Aorta (tissue), 5 donors: ENCODE measurements around the gene FAM180A. TPM values are rescaled to one million over a fixed set of nuclear protein-coding genes. Genes with fewer than 3 reads are reported as not detected.
"Not testable (repeated sequence)": the region's sequence is repeated elsewhere in the genome, so short reads cannot be mapped to it uniquely, and the experiment has no call there.

ENCODE experiments used
- ATAC-seq: fragments of 200-7000 bp; cut with Tn5 transposase; one replicate; pipeline ENCODE4 v1.9.1; 2022; ENCODE audit warnings: moderate library complexity; ENCODE audit not compliant: low FRiP score
- DNase-seq, 2 donors: peaks; one replicate each; pipeline ENCODE4 v3.0.0-alpha.2; 2020
- H3K27ac ChIP-seq, 2 donors: one replicate each; pipeline ENCODE4 v1.5.1; 2013; ENCODE audit warnings: low read length in 2 of 2, mild to moderate bottlenecking in 2 of 2, moderate library complexity in 2 of 2, control low read depth in 1 of 2, inconsistent platforms in 1 of 2, low read depth in 1 of 2
- H3K27me3 ChIP-seq, 2 donors: one replicate each; pipeline ENCODE4 v1.6.1; 2013; ENCODE audit warnings: control low read depth in 1 of 2, low read length in 1 of 2, mild to moderate bottlenecking in 1 of 2, moderate library complexity in 1 of 2; ENCODE audit not compliant: insufficient read depth in 2 of 2, control insufficient read depth in 1 of 2
- H3K36me3 ChIP-seq, 2 donors: one replicate each; pipeline ENCODE4 v1.6.1; 2013; ENCODE audit warnings: control low read depth in 1 of 2, low read length in 1 of 2, mild to moderate bottlenecking in 1 of 2; ENCODE audit not compliant: insufficient read depth in 2 of 2, control insufficient read depth in 1 of 2
- H3K4me1 ChIP-seq, 2 donors: one replicate each; pipeline ENCODE4 v1.6.1; 2013; ENCODE audit warnings: low read length in 2 of 2, control low read depth in 1 of 2, mild to moderate bottlenecking in 1 of 2, moderate library complexity in 1 of 2; ENCODE audit not compliant: insufficient read depth in 2 of 2, control insufficient read depth in 1 of 2
- H3K4me3 ChIP-seq, 2 donors: one replicate each; pipeline ENCODE4 v1.5.1; 2013; ENCODE audit warnings: low read length in 2 of 2, control low read depth in 1 of 2, mild to moderate bottlenecking in 1 of 2
- H3K9me3 ChIP-seq: one replicate; pipeline ENCODE4 v1.6.1; 2013; ENCODE audit warnings: mild to moderate bottlenecking, low read length; ENCODE audit not compliant: control insufficient read depth
- WGBS, 2 donors: extraction: QIAGEN DNeasy Blood & Tissue Kit; methylation state at CpG; one replicate each; pipeline ENCODE4 v1.1.7; 2013; 5-methylcytosine and 5-hydroxymethylcytosine counted together
- intact Hi-C, 2 donors: fragments of 100-400 bp; cut with DNase I; formaldehyde crosslinking; loops; one replicate each; pipeline versions ENCODE4 v1.14.2 to v1.15.0; 2022
- polyA plus RNA-seq, 2 donors: library from polyadenylated mRNA; stranded (reverse); fragments of 200-250 nt; gene quantifications; one replicate each; pipeline ENCODE4 v1.2.3, GENCODE V29; 2013
- total RNA-seq, 2 donors: library from RNA; stranded (reverse); fragmentation: NEBNext Ultra II Directional; extraction: Animal tissue kit (Norgen Biotek cat#: 25700); gene quantifications; one replicate each; pipeline ENCODE4 v1.2.1, GENCODE V29; 2021
- donor health status: healthy with polysubstance abuse.
- donor health status: Bipolar disorder and iron deficiency.
- donor health status: DM: no; HTN: no; CAD: no.
- donor health status: DM: no; HTN: no; CAD: no.
- donor health status: DM: yes; HTN: yes; CAD: no.

FAM180A gene
- total and polyA plus RNA-seq, 4 donors, result 4.5 to 67.1 (median 35.9) TPM

- DNase-seq, result no peak
- Histone ChIP-seq H3K4me3 (no peak overlapping the region), H3K4me1 (no peaks in the 10 kb centered on the region), H3K9me3 (no peaks in the 10 kb centered on the region), H3K27me3 (no peaks in the 10 kb centered on the region), H3K27ac (no peak overlapping the region), H3K36me3 (no peaks in the 10 kb centered on the region)
- intact Hi-C loops, result no loop called here
- 72 to 73% methylated on average over 2 of the region's 2 CpGs for WGBS, 2 donors
- no peak for ATAC-seq
Measured at GRCh38 chr7:135704074-135704473, 44.5 kb downstream of the FAM180A start.

- Histone ChIP-seq H3K27ac (no peak overlapping the region), H3K36me3 (peaks cover 0 to 2% of the 10 kb centered on the region in 2 donors), H3K4me1 (no peaks in the 10 kb centered on the region), H3K9me3 (no peaks in the 10 kb centered on the region), H3K27me3 (no peaks in the 10 kb centered on the region), H3K4me3 (no peak overlapping the region)
- intact Hi-C loops, result no loop called here
- 38 to 57% methylated on average over 8 of the region's 8 CpGs for WGBS, 2 donors
- ATAC-seq, result no peak
- no peak for DNase-seq
Measured at GRCh38 chr7:135697276-135698049, 51.1 kb downstream of the FAM180A start.

DNA sequence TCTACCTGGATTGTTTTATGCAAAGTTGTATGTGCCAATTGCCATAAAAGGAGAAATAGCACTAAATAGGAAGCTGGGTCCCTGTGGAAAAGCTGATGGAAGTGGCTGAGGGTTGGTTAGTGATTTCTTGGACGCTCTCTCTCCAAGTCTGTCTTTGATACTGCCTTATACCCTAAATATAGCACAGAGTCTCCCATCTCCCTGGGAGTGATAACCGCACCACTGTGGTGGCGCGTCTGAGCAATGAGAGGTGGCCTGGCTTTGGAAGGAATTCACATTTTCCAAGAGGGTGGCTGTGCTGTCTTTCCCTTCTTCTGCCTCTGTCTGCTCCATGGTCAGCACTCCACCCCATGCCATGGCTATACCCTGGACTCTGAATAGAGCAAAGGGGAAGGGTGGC lies 55.1 kb downstream of the FAM180A start:
- Histone ChIP-seq H3K4me3 (no peak overlapping the region), H3K27ac (no peak overlapping the region), H3K27me3 (no peaks in the 10 kb centered on the region), H3K4me1 (peaks cover 0 to 4% of the 10 kb centered on the region in 2 donors), H3K36me3 (peaks cover 0 to 6% of the 10 kb centered on the region in 2 donors), H3K9me3 (no peaks in the 10 kb centered on the region)
- DNase-seq (no peak), ATAC-seq (no peak)
- WGBS, 2 donors, result 76 to 87% methylated on average over 4 of the region's 4 CpGs
- intact Hi-C loops, result no loop called here

DNA sequence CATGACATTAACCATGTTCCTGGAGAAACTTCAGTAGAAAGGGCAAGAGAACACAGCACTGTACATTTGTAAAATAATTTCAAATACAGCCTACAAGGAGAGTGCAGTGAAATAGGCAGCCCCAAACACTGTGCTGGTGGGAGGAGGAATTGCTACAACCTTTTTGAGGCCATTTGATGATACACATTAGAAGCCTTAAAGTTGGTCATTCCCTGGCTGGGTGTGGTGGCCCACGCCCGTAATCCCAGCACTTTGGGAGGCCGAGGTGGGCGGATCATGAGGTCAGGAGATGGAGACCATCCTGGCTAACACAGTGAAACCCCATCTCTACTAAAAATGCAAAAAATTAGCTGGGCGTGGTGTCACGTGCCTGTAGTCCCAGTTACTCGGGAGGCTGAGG lies 56.0 kb downstream of the FAM180A start:
- 98 to 99% methylated on average over 7 of the region's 7 CpGs for WGBS, 2 donors
- H3K9me3 ChIP-seq, DNase-seq, H3K36me3 ChIP-seq, H3K27me3 ChIP-seq, H3K4me3 ChIP-seq, ATAC-seq, H3K27ac ChIP-seq, intact Hi-C loops, H3K4me1 ChIP-seq: not testable (repeated sequence)

DNA sequence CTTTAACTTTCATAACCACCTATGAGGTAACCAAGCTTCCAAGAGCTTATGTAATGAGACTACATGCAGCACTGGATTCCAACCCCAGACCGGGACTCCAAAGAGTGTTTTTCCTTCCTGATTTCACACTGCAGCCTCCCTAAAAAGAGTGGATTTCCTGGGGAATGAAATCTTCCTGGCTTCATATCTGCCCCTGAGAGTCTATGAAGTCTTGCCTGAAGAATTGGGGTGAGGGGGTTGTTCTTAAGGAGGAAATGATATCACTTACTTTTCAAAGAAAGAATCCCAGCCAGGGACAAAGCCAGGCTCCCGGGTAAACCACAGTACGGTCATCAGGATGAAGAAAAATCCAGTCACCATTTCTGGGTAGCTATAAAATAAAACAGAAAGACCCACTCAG lies 56.6 kb downstream of the FAM180A start:
- ATAC-seq (no peak), DNase-seq (no peak)
- Histone ChIP-seq H3K36me3 (peaks cover 0 to 6% of the 10 kb centered on the region in 2 donors), H3K4me3 (no peak overlapping the region), H3K4me1 (peaks cover 0 to 4% of the 10 kb centered on the region in 2 donors), H3K27ac (no peak overlapping the region), H3K27me3 (no peaks in the 10 kb centered on the region), H3K9me3 (no peaks in the 10 kb centered on the region)
- 87 to 91% methylated on average over 3 of the region's 3 CpGs for WGBS, 2 donors
- intact Hi-C loops, result no loop called here

- Histone ChIP-seq H3K27ac (no peak overlapping the region), H3K36me3 (peaks cover 0 to 6% of the 10 kb centered on the region in 2 donors), H3K4me3 (no peak overlapping the region), H3K27me3 (no peaks in the 10 kb centered on the region), H3K4me1 (peaks cover 0 to 4% of the 10 kb centered on the region in 2 donors), H3K9me3 (no peaks in the 10 kb centered on the region)
- ATAC-seq, result no peak
- intact Hi-C loops, result no loop called here
- WGBS, 2 donors, result 79 to 80% methylated on average over 3 of the region's 3 CpGs
- no peak for DNase-seq
Measured at GRCh38 chr7:135690566-135690965, 58.0 kb downstream of the FAM180A start.

DNA sequence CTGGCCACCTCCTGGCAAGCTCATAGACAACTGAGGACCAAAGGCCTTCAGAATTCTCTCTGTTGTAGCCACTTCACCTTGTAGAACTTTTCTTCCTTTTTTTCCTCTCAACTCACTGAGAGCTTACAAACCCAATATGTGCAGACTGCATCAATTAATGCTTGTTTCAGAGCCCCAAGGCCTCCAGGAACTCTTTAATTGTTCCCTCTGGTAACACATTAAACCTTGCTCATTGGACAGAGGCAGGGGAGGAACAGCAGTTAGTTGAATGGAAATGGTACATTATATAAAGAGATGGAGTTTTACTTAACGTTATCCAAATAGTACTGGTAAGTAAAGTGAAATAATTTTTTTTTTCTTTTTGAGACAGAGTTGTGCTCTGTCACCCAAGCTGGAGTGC lies 61.1 kb downstream of the FAM180A start:
- Histone ChIP-seq H3K9me3 (no peaks in the 10 kb centered on the region), H3K4me3 (no peak overlapping the region), H3K4me1 (peaks cover 0 to 4% of the 10 kb centered on the region in 2 donors), H3K36me3 (peaks cover 0 to 4% of the 10 kb centered on the region in 2 donors), H3K27ac (no peak overlapping the region), H3K27me3 (no peaks in the 10 kb centered on the region)
- WGBS, 2 donors, result 0 to 44% methylated on average over 1 of the region's 1 CpG
- ATAC-seq, result no peak
- no peak for DNase-seq
- intact Hi-C loops, result no loop called here

- ATAC-seq (no peak), DNase-seq (no peak)
- no peak overlapping the region for H3K4me3 ChIP-seq
- no peaks in the 10 kb centered on the region for H3K9me3 ChIP-seq
- H3K36me3 ChIP-seq, result peaks cover 0 to under 1% of the 10 kb centered on the region in 2 donors
- no peak overlapping the region for H3K27ac ChIP-seq
- intact Hi-C loops, result no loop called here
- peaks cover 0 to 4% of the 10 kb centered on the region in 2 donors for H3K4me1 ChIP-seq
- no peaks in the 10 kb centered on the region for H3K27me3 ChIP-seq
- WGBS, 2 donors, result 89 to 90% methylated on average over 9 of the region's 9 CpGs
Measured at GRCh38 chr7:135685306-135686084, 63.1 kb downstream of the FAM180A start.
